ENCODE results near the gene NACC2. TPM values are rescaled to one million over a fixed set of nuclear protein-coding genes. Genes with fewer than 3 reads are reported as not detected.

The NACC2 gene
- total and polyA plus RNA-seq, 9 of the 15 experiments (the other 6 are each of a cell fraction or from before 2014, with no cell fraction given): 0.70 to 25.1 (median 5.6) TPM

GRCh38 chr9:136028760-136029470, 66.2 kb downstream of the NACC2 start:
- peaks cover 20% of the 10 kb centered on the region; the same call in 2 of the 3 replicates for H3K79me2 ChIP-seq (ENCODE audit: control insufficient read depth, insufficient read depth, low read length)
- H3K36me3 ChIP-seq (ENCODE audit: control insufficient read depth, insufficient read depth, low read length): peaks cover 45% of the 10 kb centered on the region; the same call in 2 of the 3 replicates
- intact Hi-C loops (cut with micrococcal nuclease) (no loop called here), in situ Hi-C loops (cut with MboI) (no loop called here)
- WGBS (ENCODE audit: insufficient coverage, low coverage, missing lambda C conversion rate): 78% methylated on average over 10 of the region's 10 CpGs
- ATAC-seq (no peak; the same call in 2 of the 3 replicates), DNase-seq (ENCODE audit: extremely low read depth in 1 of 4, low spot score in 3 of 4) (peak in 1 of 4 experiments; percentile 46), FAIRE-seq (no peak)
- H3K9ac ChIP-seq (ENCODE audit: insufficient read depth in 1 of 2, low read depth in 2 of 2, low read length in 2 of 2): no peak overlapping the region
- no peak overlapping the region for H3K27ac ChIP-seq (ENCODE audit: extremely low read depth, low read depth, low read length)
- BruUV-seq (replicated peaks): no TSS peak
- H3K4me1 ChIP-seq (replicated peaks in 1 of 2; ENCODE audit: control insufficient read depth in 2 of 2, insufficient read depth in 2 of 2, low read length in 2 of 2): peaks cover 0 to 10% of the 10 kb centered on the region in 2 experiments; a peak in 2 of 5 replicates
- no peak overlapping the region for H2AFZ ChIP-seq (ENCODE audit: low read depth, low read length)
- no peaks in the 10 kb centered on the region for H3K9me1 ChIP-seq (ENCODE audit: control insufficient read depth, insufficient read depth, low read length)
- H3K27me3 ChIP-seq (ENCODE audit: control insufficient read depth in 2 of 2, insufficient read depth in 2 of 2, low read length in 2 of 2): no peaks in the 10 kb centered on the region
- no peaks in the 10 kb centered on the region for H4K20me1 ChIP-seq (replicated peaks; ENCODE audit: control insufficient read depth, insufficient read depth, low read length)
- no peak overlapping the region for H3K4me3 ChIP-seq
- H3K4me2 ChIP-seq (ENCODE audit: insufficient read depth, low read length): no peak overlapping the region
- ChIA-PET CTCF (ENCODE audit: low intra/inter-chr PET ratio) (no interaction called here), POLR2A (no interaction called here)
- H3K9me3 ChIP-seq (replicated peaks; ENCODE audit: control insufficient read depth, insufficient read depth, low read depth, low read length): peaks cover 6% of the 10 kb centered on the region
- TF ChIP-seq RBM22 (IDR thresholded peaks at IDR 0.05; ENCODE audit: low read depth, low read length, poor library complexity, severe bottlenecking) (no peak), TRIM28 (IDR thresholded peaks at IDR 0.05) (peak; percentile 97), ZFP36 (IDR thresholded peaks at IDR 0.05; ENCODE audit: low read depth, low read length, partially characterized antibody) (no peak), ZEB2 (IDR thresholded peaks at IDR 0.05) (peak; percentile 46; the same call in 1 of the 2 replicates), TAF9B (IDR thresholded peaks at IDR 0.05; ENCODE audit: partially characterized antibody) (no peak), CBX1 (IDR thresholded peaks at IDR 0.05; ENCODE audit: low read depth) (peak; percentile 75; the same call in 1 of the 2 replicates), NR1H2 (CRISPR knock-in tag; IDR thresholded peaks at IDR 0.05) (no peak), ZBTB5 (IDR thresholded peaks at IDR 0.05) (no peak), ZBTB33 (CRISPR knock-in tag; IDR thresholded peaks at IDR 0.05) (no peak), TRIM24 (IDR thresholded peaks at IDR 0.05) (peak in 1 of 2 experiments; percentile 81; a peak in 2 of 4 replicates), KAT8 (IDR thresholded peaks at IDR 0.05; ENCODE audit: low read depth) (no peak), ZNF75A (CRISPR knock-in tag; IDR thresholded peaks at IDR 0.05) (no peak), ZNF589 (CRISPR knock-in tag; IDR thresholded peaks at IDR 0.05; ENCODE audit: low read depth) (no peak), DLX4 (CRISPR knock-in tag; IDR thresholded peaks at IDR 0.05) (no peak), RHOXF2B (CRISPR knock-in tag; conservative IDR thresholded peaks at IDR 0.05) (no peak), CBX3 (IDR thresholded peaks at IDR 0.05; ENCODE audit: borderline replicate concordance in 1 of 2, low read length in 2 of 2) (peak in 1 of 2 experiments; percentile 99; a peak in 2 of 3 replicates), JUN (IDR thresholded peaks at IDR 0.05; ENCODE audit: borderline replicate concordance, low read depth, low read length) (0 out of 2 replicates have a peak, but pooled peaks have one; percentile 12), JUN (CRISPR knock-in tag; IDR thresholded peaks at IDR 0.05; ENCODE audit: borderline replicate concordance) (no peak), MYBL2 (IDR thresholded peaks at IDR 0.05; ENCODE audit: low read depth) (no peak), MYBL2 (CRISPR knock-in tag; IDR thresholded peaks at IDR 0.05; ENCODE audit: borderline replicate concordance) (no peak)

All from K562 (cell line).